RWPE1 (cell line): Measurements from ENCODE around the gene PDCD7.
"Not testable (repeated sequence)": the region's sequence is repeated elsewhere in the genome, so short reads cannot be mapped to it uniquely, and the experiment has no call there.

Experiments used
- CTCF ChIA-PET: fragments of 350-600 bp; sonication (Branson Sonifier 250); formaldehyde crosslinking; extraction: SDS; loops from one replicate; lab custom pipeline; 2021; lab: Yijun Ruan, JAX
- POLR2A ChIA-PET: fragments of 400-600 bp; formaldehyde crosslinking; extraction: SDS; loops from one replicate; lab custom pipeline; 2020; ENCODE audit warnings: antibody characterized with exemption; ENCODE audit not compliant: low non-redundant PET; lab: Yijun Ruan, JAX
- DNase-seq: peaks from one replicate; pipeline ENCODE4 v3.0.0; 2012; ENCODE audit warnings: low spot score
- H3K27ac ChIP-seq: fragments of 450-650 bp; 2 replicates; pipeline ENCODE4 v1.5.1; 2017
- CTCF ChIP-seq: fragments of 450-650 bp; conservative IDR thresholded peaks from 2 replicates; pipeline ENCODE4 v1.5.1; 2017; ENCODE audit warnings: low read depth, mild to moderate bottlenecking

Gene PDCD7

DNA sequence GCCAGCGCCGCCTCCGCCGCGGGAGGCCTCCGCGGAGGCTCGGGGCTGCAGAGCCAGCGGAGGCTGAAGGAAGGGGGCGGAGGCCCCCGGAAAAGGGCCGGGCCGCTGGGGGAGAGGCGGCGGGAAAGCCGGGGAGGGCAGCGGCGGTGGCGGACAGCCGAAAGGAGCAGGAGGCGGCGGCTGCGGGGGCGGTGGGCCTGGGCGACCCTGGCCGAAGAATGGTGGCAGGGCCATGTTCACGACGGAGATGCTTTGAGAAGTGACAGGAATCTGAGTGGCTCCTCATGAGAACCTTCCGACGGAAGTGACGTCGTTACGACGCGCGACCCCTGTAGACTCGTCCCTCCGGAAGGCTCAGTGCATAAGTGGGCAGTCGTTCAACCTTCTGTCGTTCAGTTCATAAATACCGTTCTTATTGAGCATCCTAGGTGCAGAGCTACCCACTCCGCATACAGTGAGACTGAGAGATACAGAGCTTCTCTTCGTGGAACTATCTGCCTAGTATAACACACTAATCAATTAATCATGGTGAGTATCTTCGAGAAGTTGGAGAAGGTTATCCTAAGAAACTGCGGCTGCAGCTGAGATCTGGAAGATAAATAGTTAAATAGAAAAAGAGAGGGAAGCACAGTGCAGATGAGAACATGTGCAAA lies at the start of gene PDCD7:
Gene PDCD7, minus strand, starts transcription at position 261 of the 653 bp plus-strand sequence. Its CDS starts 27 bp downstream, at position 234.
- TF ChIP-seq CTCF, result no peak
- peak; percentile 90 for DNase-seq
- peak within 1 kb of the TSS; percentile 87 for H3K27ac ChIP-seq
- CTCF ChIA-PET, result no interaction called here
- POLR2A ChIA-PET, result interaction anchor here (0.6 kb wide), 1 partner anchor 179 kb away, joined by 3 read pairs; no protein-coding TSS in a partner anchor

GRCh38 chr15:65182538-65182937 lies 48.9 kb upstream of the PDCD7 start:
- POLR2A ChIA-PET, result no interaction called here
- peak overlapping the region; percentile 24; the same call in 1 of the 2 replicates for H3K27ac ChIP-seq
- no peak for DNase-seq
- CTCF ChIA-PET, result interaction anchor here (0.6 kb wide), 2 partner anchors 88 to 149 kb away, joined by 3 to 10 read pairs; no protein-coding TSS in a partner anchor
- TF ChIP-seq CTCF, result no peak

- POLR2A ChIA-PET, H3K27ac ChIP-seq, DNase-seq: not testable (repeated sequence)
- CTCF ChIA-PET, result interaction anchor here (0.6 kb wide), 2 partner anchors 89 to 148 kb away, joined by 3 to 10 read pairs; no protein-coding TSS in a partner anchor
Observed at GRCh38 chr15:65181582-65182353, 48.2 kb upstream of the PDCD7 start.

- ChIA-PET CTCF (interaction anchor here (0.6 kb wide), 1 partner anchor 63 kb away, joined by 6 read pairs; no protein-coding TSS in a partner anchor), POLR2A (no interaction called here)
- DNase-seq, result no peak
- TF ChIP-seq CTCF, result no peak
- H3K27ac ChIP-seq, result no peak overlapping the region
Observed at GRCh38 chr15:65180167-65180566, 46.6 kb upstream of the PDCD7 start.

GRCh38 chr15:65177901-65178300 lies 44.3 kb upstream of the PDCD7 start:
- ChIA-PET CTCF (no interaction called here), POLR2A (no interaction called here)
- no peak for TF ChIP-seq CTCF
- H3K27ac ChIP-seq, result peak overlapping the region; percentile 41
- peak; percentile 26 for DNase-seq

- TF ChIP-seq CTCF, result no peak
- ChIA-PET CTCF (no interaction called here), POLR2A (no interaction called here)
- no peak for DNase-seq
- H3K27ac ChIP-seq, result no peak overlapping the region
Observed at GRCh38 chr15:65176056-65176455, 42.4 kb upstream of the PDCD7 start.

DNA sequence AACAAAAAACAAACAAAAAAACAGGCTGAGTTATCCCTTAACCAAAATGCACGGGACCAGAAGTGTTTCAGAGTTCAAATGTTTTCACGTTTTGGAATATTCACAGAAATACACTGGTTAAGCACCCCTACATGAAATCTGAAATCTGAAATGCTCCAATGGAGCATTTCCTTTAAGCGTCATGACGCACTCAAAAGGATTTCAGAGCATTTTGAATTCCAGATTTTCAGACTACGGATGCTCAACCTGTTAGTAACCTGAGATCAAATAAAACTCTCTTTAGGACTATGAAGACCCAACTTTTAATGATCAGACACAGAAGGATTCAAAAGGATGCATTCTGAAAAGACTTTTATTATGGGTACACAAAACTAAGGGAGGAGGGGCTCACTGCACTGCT lies 41.9 kb upstream of the PDCD7 start:
- H3K27ac ChIP-seq, result no peak overlapping the region
- ChIA-PET CTCF (interaction anchor here (0.7 kb wide), 1 partner anchor 103 kb away, joined by 5 read pairs; no protein-coding TSS in a partner anchor), POLR2A (no interaction called here)
- no peak for DNase-seq
- no peak for TF ChIP-seq CTCF
